ENCODE results near the gene MCL1. TPM values are rescaled to one million over a fixed set of nuclear protein-coding genes. Genes with fewer than 3 reads are reported as not detected.

MCL1 gene
- total RNA-seq, 1 donor from 2014 or later, result 364 TPM

DNA sequence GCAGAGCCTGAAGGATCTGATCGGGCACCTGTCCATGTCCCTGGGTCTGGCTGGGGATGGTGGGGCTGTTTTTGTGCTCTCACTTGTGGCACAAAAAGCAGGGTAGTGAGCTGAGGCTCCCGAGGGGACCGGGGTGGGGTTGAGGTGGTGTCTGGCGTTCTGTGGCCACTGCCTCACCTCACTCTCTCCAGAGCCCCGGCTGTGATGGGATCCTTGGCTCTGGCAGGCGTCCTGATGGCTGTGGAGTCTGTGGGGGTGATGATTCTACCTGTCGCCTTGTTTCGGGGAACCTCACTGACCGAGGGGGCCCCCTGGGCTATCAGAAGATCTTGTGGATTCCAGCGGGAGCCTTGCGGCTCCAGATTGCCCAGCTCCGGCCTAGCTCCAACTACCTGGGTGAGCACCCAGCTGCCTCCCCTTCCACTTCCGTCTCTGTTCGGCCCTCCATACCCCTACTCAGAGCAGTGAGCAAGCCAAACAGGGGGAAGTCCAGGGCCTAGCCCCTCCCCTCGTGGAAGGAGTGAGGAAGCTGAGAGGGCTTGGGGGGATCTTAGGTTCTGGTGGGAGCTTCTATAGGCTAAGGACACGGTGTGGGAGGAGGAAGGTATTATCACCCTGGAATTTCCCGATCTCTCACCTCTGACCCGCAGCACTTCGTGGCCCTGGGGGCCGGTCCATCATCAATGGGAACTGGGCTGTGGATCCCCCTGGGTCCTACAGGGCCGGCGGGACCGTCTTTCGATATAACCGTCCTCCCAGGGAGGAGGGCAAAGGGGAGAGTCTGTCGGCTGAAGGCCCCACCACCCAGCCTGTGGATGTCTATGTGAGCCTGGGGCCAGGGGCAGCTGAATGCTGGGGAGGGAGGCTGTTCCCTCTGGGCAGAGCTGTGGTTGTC lies 23.2 kb downstream of the MCL1 start:
- no peak for DNase-seq (ENCODE audit: low read depth)

DNA sequence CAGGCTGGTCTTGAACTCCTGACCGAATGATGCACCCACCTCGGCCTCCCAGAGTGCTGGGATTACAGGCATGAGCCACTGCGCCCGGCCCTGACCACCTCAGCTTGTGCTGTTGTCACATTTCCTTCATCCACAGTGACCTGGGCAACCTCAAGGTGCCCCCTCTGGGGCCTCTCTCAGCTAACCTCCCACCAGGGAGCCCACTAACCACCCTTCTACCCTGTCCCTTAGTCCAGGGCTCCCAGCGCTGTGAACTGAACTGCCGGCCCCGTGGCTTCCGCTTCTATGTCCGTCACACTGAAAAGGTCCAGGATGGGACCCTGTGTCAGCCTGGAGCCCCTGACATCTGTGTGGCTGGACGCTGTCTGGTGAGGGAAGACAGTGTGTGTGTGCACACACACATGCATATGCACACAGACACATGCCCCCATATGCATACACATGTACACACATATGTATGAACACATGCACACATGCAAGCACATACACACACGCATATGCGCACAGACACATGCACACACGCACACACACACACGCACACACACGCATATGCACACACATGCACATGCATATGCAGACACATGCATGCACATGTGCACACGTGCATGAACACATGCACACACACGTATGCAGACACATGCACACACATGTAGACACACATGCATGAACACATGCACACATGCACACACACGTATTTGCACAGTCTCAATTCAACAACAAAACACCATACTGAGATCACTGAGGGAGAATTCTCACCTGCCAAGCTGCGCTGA lies 24.0 kb downstream of the MCL1 start:
- DNase-seq (ENCODE audit: low read depth), result no peak

DNA sequence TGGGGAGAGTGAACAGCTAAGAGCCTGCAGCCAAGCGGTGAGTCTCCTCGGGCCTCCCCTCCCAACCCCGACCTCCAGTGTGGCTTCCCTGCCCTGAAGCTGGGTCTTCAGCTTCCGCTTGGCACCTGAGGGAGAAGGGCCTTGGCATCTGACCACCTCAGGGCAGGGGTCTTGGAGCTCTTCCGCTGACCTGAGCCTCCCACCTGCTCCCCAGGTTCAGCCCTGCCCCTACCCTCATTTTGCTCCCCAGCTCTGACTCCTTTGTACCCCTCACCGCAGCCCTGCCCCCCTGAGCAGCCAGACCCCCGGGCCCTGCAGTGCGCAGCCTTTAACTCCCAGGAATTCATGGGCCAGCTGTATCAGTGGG lies 25.3 kb downstream of the MCL1 start:
- no peak for DNase-seq (ENCODE audit: low read depth)

DNA sequence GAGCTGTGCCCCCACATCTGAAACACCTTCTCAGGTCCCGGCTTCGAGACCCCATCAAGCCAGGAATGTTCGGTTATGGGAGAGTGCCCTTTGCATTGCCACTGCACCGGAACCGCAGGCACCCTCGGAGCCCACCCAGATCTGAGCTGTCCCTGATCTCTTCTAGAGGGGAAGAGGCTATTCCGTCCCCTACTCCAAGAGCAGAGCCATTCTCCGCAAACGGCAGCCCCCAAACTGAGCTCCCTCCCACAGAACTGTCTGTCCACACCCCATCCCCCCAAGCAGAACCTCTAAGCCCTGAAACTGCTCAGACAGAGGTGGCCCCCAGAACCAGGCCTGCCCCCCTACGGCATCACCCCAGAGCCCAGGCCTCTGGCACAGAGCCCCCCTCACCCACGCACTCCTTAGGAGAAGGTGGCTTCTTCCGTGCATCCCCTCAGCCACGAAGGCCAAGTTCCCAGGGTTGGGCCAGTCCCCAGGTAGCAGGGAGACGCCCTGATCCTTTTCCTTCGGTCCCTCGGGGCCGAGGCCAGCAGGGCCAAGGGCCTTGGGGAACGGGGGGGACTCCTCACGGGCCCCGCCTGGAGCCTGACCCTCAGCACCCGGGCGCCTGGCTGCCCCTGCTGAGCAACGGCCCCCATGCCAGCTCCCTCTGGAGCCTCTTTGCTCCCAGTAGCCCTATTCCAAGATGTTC lies 25.9 kb downstream of the MCL1 start:
- no peak for DNase-seq (ENCODE audit: low read depth)

DNA sequence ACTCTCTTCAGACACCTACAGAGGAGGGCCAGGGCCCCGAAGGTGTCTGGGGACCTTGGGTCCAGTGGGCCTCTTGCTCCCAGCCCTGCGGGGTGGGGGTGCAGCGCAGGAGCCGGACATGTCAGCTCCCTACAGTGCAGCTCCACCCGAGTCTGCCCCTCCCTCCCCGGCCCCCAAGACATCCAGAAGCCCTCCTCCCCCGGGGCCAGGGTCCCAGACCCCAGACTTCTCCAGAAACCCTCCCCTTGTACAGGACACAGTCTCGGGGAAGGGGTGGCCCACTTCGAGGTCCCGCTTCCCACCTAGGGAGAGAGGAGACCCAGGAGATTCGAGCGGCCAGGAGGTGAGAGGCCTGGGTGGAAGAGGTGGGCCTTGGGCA lies 26.5 kb downstream of the MCL1 start:
- no peak for DNase-seq (ENCODE audit: low read depth)

DNA sequence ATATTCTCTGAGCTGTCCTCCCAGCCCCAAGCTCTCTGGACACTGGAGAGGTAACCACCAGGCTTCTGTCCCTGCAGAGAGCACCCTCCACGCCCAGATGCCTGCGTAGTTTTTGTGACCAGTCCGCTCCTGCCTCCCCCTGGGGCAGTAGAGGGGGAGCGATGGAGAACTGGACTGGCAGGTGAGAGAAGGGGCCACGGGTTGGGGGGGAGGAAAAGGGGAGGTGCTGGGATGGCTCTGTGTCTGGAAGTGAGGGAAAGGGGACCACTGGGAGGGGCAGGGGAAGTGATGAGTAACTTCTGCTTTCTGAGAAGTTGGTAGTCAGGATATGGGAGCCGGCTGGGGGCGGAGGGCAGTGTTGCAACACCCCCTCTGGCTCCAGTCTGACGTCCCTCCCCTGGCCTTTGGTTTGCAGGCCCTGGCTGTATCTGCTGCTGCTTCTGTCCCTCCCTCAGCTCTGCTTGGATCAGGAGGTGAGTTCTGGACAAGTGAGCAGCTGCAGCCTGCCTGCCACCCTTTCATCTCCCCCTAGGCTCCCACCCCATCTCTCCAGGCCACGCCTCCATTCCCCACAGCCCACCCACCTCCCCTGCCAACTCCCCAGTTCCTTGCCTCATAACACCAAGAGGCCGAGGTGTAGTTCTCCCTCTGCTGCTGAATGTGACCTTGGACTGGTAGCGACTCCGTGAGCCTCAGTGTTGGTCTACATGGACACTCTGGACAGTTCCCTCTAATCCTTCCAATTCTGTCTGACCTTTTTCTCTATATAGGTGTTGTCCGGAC lies 27.1 kb downstream of the MCL1 start:
- peak; percentile 86 for DNase-seq (ENCODE audit: low read depth)

DNA sequence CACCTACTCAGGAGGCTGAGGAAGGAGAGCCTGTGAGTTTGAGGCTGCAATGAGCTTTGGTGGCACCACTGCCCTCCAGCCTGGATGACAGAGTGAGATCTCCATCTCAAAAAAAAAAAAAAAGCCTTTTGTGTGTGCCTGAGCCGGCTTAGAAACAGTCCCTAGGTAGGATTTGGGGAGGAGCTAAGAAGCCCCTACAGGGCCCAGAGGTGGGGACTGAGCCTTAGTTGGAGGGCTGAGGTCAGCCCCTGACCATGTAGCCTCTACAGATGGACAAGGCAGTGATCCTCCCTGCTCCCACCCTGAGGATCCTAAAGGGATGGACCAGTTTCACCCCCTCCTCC lies 27.7 kb downstream of the MCL1 start:
- no peak for DNase-seq (ENCODE audit: low read depth)

DNA sequence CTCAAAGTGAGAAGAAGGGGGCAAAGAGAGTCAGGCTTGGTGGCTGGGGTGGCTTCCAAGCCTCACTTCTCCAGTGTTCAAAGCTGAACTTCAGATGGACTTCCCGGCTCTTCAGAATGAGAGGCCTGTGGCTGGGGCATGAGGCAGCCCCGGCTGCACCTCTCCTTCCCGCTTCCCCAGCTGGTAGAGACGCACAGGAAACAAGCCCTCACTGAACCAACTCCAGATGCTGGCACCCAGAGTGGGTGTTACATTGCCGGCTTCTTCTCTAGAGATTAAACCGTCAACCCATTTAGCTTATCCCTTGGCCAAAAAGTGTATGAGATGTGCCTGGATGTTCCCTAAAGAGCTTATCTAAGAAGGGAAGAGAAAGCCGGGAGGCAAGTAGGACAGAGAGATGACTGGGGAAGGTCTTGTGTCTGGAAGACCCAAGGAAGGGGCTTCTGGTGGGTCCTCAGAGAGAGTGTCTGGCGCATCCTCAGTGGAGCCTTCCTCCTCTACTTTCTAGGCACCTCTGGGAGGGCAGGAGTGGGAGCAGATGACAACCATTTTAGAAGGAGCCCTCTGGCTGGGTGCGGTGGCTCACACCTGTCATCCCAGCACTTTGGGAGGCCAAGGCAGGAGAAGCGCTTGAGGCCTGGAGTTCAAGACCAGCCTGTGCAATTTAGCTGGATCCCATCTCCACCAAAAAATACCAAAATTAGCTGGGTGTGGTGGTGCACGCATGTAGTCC lies 28.2 kb downstream of the MCL1 start:
- DNase-seq (ENCODE audit: low read depth), result no peak

DNA sequence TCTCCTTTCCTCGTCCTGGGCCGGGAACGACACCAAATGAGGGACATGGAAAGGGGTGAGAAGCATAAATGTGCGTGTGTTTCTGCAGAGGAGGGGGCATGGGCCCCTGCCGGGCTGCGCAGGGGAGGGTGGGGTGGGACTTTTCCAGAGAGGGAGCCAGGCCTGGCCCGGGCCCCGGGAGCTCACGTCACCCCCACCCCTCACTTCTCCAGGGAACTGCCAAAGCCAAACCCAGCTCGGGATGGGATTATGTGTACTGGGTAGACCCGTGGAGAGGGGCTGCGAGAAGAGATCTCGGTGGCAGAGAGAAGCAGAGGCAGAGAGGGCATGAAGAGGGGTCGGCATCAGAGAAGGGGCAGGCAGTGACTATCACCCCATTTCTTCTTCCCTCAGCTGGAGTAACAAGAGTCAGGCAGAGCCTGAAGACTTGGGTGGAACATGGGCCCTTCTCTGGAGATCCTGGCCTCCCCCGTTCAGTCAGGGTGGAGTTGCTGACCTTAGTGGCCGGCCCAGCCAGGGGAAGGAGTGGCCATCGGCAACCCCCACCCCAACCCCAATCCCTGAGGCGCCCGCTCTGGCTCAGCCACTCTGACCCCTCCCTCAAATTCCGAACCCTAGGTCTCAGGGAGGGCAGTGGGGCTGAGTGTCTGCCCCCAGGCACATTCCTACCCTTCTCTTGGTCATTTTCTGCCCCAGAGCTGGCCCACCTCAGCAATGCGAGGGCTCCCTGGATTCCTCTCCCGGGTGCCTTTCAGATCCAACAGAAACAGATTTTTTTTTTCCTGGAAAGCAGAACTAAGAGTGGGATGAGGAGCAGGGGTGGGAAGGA lies 29.0 kb downstream of the MCL1 start:
- DNase-seq (ENCODE audit: low read depth), result no peak

DNA sequence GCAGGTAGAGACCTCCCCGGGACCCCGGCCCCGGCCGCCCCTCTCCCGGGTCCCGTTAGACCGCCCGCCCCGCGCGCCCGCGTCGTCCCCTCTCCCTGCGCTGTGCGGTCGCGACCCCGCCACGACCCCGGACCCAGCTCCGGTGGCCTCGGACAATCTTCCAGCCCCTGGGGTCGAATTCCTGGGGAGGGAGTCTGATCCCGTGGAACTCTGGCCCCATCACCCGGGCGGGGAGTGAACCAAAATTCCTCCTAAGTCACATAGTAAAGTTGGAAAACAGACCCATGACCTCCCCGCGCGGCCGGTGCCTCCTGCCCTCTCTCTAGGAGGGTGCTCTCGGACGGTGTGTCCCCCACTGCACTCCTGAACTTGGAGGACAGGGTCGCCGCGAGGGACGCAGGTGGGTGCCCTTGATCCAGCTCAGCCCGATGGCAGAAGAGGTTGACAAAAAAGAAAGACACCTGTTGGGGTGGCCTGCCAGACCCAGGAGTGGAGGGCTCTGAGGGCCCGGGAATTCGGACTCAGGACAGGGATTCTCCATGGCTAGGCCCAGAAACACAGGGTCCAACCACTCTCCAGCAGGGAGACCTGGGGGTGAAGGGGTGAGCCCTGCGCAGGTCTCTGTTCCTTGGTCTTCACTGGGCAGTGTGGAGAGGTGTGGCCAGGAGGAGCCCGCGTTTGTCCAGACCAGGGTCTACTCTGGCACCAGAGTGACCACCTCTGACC lies 29.8 kb downstream of the MCL1 start:
- no peak for DNase-seq (ENCODE audit: low read depth)

DNA sequence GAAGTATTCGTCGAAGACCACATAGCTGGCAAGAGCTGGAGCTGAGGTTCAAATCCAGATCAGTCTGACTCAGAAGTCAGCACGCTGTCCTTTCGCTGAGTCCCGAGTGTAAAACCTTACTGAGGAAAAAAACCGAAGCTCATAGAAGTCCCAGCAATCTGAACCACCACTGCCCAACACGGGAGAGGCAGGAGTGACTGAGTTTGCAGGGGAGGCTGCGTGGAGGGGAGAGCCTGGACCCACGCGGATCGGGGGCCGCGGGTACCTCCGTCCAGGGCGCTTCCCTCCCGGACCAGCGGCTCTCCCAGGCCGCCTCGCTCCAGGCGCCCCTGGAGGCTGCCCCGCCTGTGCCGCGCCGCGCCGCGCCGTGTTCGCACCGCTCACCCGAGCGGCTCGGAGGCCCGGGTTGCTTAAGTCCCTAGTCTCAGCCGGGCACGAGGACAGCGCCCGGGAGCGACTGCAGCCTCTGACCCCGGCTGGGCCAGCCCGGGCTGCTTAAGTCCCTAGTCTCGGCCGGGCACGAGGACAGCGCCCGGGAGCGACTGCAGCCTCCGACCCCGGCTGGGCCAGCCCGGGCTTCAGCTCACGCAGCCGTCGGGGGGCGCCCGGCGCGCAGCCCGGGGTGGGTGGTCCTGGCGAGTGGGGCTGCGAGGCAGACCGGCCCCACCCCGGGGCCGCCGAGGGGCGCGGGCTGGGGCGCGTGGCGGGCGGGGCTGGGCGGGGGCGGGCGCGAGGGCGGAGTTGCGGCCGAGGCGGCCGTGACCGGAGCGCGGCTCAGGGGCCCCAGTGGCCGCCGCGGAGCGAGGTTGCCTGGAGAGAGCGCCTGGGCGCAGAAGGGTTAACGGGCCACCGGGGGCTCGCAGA lies 30.5 kb downstream of the MCL1 start, which contains the start of gene ADAMTSL4:
Gene ADAMTSL4 (plus strand): TSS at position 777 of the 864 bp plus-strand sequence. CDS start 2,881 bp downstream, outside the sequence.
- peak; percentile 68 for DNase-seq (ENCODE audit: low read depth)

DNA sequence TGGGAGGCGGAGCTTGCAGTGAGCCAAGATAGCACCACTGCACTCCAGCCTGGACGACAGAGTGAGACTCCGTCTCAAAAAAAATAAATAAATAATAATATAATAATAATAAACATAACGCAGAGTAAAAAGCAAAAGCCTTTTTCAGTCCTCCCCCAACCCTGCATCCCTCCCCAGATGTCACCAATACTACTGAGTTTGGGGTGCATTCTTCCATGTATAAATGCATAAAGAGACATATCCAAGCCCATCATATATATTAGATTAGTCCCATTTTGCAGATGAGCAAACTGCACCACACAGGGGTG lies 31.1 kb downstream of the MCL1 start:
- DNase-seq (ENCODE audit: low read depth), result no peak

DNA sequence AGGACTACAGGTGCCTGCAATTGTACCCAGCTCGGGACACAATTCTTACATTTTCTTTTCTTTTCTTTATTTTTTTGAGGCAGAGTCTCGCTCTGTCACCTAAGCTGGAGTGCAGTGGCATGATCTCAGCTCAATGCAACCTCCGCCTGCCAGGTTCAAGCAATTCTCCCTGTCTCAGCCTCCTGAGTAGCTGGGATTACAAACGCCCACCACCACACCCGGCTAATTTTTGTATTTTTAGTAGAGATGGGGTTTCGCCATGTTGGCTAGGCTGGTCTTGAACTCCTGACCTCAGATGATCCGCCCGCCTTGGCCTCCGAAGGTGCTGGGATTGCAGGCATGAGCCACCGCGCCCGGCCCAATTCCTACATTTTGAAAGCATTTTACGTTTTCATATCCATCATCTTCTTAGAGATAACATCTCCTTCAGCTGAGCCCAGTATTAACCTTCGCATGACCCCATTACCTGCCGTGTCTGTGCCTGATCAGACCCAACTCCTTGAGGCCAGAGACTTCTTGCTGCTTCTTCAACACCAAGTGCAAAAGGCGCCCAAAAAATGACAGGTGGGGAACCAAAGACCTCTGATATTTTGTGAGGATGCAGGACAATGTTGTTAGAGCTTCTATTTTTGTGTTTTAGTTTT lies 33.0 kb downstream of the MCL1 start:
- DNase-seq (ENCODE audit: low read depth), result no peak

DNA sequence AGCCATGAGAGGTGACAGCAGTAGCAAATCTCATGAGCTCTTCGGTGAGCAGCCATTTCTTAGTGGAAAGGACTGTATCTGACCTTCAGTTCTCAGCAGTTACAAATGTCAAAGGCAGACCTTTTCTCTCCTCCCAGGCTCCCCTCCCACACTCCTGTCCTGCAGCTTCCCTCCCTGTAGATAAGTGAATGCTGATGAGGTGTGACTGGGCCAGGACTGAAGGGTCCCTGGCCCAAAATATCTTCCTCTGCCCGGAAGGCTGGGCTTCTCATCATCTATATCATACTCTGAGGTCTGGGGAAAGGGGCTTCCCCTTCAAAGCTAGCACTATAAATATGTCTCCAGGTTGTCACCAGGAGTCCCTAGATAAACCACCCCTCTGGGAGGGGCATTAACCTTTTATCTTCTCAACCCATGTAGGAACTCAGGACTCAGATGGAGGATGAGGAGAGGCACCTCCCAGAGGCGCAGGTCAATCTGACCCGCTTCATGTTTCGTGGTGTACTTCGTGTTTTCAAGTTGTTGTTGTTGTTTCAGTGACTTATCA lies 33.9 kb downstream of the MCL1 start:
- DNase-seq (ENCODE audit: low read depth), result no peak

DNA sequence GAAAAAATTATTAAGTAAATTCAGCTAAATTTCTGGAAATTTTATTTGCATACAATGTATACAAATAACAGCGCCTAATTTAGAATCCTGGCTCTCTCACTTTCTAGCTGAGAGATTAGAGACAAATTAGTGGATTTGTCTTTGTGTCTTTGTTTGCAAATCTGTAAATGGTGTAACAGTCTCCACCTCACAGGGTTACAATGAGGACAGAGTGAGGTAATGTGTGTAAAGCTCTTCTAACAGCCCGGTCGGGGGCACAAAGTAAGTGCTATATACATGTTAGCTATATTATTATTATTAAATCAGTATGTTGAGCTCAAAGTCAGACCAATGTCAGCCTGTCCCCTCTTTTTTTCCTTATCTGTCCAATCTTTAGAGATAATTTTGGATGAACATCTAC lies 35.2 kb downstream of the MCL1 start:
- DNase-seq (ENCODE audit: low read depth), result no peak

DNA sequence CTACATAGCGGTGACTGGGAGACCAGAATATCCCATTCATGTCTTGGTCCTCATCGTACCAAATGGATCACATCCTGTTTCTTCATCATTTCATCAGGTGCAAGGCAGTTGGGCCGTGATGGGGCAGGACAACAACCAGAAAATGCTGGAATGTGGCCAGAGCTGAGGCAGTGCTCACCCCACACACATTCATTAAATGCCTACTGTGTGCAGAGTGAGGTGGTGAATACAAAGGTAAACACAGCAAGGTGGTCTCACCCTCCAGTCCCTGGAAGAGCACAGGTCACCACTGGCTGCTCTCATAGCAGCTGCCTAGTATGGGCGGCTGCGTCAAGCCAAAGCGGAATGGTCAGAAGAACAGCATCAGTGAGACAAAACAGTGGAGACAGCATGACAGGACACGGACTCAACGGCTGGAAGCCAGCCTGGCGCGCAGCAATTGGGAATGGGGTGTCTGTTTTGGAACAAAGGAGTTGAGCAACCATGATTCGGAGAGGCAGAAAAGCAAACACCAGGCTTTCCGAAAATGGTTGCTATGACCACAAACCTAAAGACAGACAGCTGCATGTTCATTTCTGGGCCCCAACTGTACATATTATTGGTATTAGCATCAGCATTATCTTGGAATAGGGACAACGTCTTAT lies 35.8 kb downstream of the MCL1 start:
- no peak for DNase-seq (ENCODE audit: low read depth)

All from renal cortical epithelial cell (primary cell).